Measurements from ENCODE around the gene ACOT7. TPM values are rescaled to one million over a fixed set of nuclear protein-coding genes. Genes with fewer than 3 reads are reported as not detected.
A peak's percentile ranks its signal among the peaks of the same experiment; 100 is the strongest.

ACOT7 gene
- total and polyA plus RNA-seq, 10 donors = 10.6 to 31.5 (median 20.3) TPM

- 5 to 11% (median 7%) methylated on average over 17 to 30 of the region's 30 CpGs for whole genome bisulfite sequencing, 5 donors
- Histone ChIP-seq H3K27ac (no peak overlapping the region), H3K4me3 (peak overlapping the region in 1 of 8 donors; percentile 52), H3K9me3 (no peaks in the 10 kb centered on the region), H3K4me1 (peaks cover 27 to 79% (median 56%) of the 10 kb centered on the region in 6 donors), H3K27me3 (replicated peaks in 1 of 7) (peaks cover 12 to 100% (median 80%) of the 10 kb centered on the region in 7 donors), H3K36me3 (no peaks in the 10 kb centered on the region)
- no peak for TF ChIP-seq POLR2A (IDR thresholded peaks at IDR 0.05)
- peak; percentile 64 to 73 (median 67) for TF ChIP-seq POLR2AphosphoS5 (IDR thresholded peaks at IDR 0.05)
- TF ChIP-seq, protein P1, sequence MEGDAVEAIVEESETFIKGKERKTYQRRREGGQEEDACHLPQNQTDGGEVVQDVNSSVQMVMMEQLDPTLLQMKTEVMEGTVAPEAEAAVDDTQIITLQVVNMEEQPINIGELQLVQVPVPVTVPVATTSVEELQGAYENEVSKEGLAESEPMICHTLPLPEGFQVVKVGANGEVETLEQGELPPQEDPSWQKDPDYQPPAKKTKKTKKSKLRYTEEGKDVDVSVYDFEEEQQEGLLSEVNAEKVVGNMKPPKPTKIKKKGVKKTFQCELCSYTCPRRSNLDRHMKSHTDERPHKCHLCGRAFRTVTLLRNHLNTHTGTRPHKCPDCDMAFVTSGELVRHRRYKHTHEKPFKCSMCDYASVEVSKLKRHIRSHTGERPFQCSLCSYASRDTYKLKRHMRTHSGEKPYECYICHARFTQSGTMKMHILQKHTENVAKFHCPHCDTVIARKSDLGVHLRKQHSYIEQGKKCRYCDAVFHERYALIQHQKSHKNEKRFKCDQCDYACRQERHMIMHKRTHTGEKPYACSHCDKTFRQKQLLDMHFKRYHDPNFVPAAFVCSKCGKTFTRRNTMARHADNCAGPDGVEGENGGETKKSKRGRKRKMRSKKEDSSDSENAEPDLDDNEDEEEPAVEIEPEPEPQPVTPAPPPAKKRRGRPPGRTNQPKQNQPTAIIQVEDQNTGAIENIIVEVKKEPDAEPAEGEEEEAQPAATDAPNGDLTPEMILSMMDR (IDR thresholded peaks at IDR 0.05 in 8 of 11, conservative IDR thresholded peaks at IDR 0.05 in 3 of 11) = peak; percentile 85 to 98 (median 95)
- DNase-seq = peak; percentile 94
- intact Hi-C loops (cut with DNase I; ENCODE audit: low total_unique reads) = loop anchor here (5.0 kb wide), 2 partner anchors 96 to 161 kb away; no protein-coding TSS in a partner anchor
These were observed 146.8 kb downstream of the ACOT7 start for GRCh38 chr1:6246497-6247467.

- Histone ChIP-seq H3K36me3 (no peaks in the 10 kb centered on the region), H3K27me3 (replicated peaks in 1 of 7) (peaks cover 13 to 100% (median 86%) of the 10 kb centered on the region in 7 donors), H3K9me3 (no peaks in the 10 kb centered on the region), H3K4me1 (peaks cover 29 to 80% (median 59%) of the 10 kb centered on the region in 6 donors), H3K4me3 (peak overlapping the region in 4 of 8 donors; percentile 5 to 52 (median 16)), H3K27ac (no peak overlapping the region)
- 5 to 15% (median 6%) methylated on average over 10 to 49 of the region's 49 CpGs for WGBS, 5 donors
- no peak for DNase-seq
- TF ChIP-seq POLR2A (IDR thresholded peaks at IDR 0.05) = no peak
- TF ChIP-seq, protein P1 (IDR thresholded peaks at IDR 0.05 in 8 of 11, conservative IDR thresholded peaks at IDR 0.05 in 3 of 11) = no peak
- TF ChIP-seq POLR2AphosphoS5 (IDR thresholded peaks at IDR 0.05) = no peak
- intact Hi-C loops (cut with DNase I; ENCODE audit: low total_unique reads) = loop anchor here (5.0 kb wide), 2 partner anchors 96 to 161 kb away; no protein-coding TSS in a partner anchor
These were observed 147.6 kb downstream of the ACOT7 start for GRCh38 chr1:6245869-6246496.

DNA sequence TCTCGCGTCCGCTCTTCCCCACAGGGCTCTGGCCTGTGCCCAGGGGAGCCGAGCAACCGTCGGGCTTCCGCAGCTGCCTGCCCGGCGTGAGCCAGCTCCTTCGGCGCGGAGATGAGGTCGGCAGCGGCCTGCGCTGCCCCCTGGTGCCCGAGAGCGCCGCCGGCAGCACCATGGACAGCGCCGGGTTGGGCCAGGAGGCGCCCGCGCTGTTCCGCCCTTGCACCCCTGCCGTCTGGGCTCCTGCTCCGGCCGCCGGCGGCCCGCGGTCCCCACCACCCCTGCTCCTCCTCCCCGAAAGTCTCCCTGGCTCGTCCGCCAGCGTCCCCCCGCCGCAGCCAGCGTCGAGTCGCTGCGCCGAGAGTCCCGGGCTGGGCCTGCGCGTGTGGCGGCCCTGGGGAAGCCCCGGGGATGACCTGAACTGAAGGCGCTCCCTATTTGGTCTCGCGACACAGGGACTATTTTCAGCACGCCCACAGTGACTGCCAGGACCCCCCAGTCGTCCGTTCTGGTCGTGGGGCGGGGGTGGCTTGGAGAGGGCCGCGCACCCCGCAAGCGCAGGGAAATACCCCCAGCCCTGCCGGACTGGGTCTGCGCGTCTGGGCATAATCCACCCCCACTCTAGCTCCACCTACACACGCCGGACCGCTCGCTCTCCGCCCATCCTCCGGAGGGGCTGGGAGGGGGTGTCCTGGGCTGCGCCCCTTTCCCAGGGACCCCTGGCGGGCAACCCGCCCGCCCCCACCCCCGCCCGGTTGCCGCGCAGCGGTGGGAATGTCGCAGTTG, 148.3 kb downstream of the ACOT7 start:
- peak; percentile 37 to 73 (median 44) for TF ChIP-seq POLR2AphosphoS5 (IDR thresholded peaks at IDR 0.05)
- TF ChIP-seq POLR2A (IDR thresholded peaks at IDR 0.05) = no peak
- TF ChIP-seq, protein P1 (IDR thresholded peaks at IDR 0.05 in 8 of 11, conservative IDR thresholded peaks at IDR 0.05 in 3 of 11) = peak; percentile 56 to 86 (median 75)
- intact Hi-C loops (cut with DNase I; ENCODE audit: low total_unique reads) = loop anchor here (5.0 kb wide), 2 partner anchors 97 to 162 kb away; no protein-coding TSS in a partner anchor
- Histone ChIP-seq H3K27me3 (replicated peaks in 1 of 7) (peaks cover 13 to 100% (median 87%) of the 10 kb centered on the region in 7 donors), H3K27ac (no peak overlapping the region), H3K9me3 (no peaks in the 10 kb centered on the region), H3K36me3 (no peaks in the 10 kb centered on the region), H3K4me1 (peaks cover 29 to 73% (median 56%) of the 10 kb centered on the region in 6 donors), H3K4me3 (peak overlapping the region in 4 of 8 donors; percentile 5 to 52 (median 16))
- peak; percentile 92 for DNase-seq
- WGBS, 5 donors = 2 to 4% (median 2%) methylated on average over 27 to 79 of the region's 79 CpGs
